ENCODE data around the gene MID1. TPM values are rescaled to one million over a fixed set of nuclear protein-coding genes. Genes with fewer than 3 reads are reported as not detected.
"Not testable (repeated sequence)": the region's sequence is repeated elsewhere in the genome, so short reads cannot be mapped to it uniquely, and the experiment has no call there.

Gene MID1
- total RNA-seq, 1 donor from 2014 or later: 0.34 TPM

GRCh38 chrX:10611441-10612090 is 8.8 kb downstream of the MID1 start:
- no peak overlapping the region for H3K4me3 Mint-ChIP-seq (ENCODE audit: low read depth)
- intact Hi-C loops (cut with micrococcal nuclease): no loop called here
- H3K4me1 Mint-ChIP-seq (ENCODE audit: low read depth): no peaks in the 10 kb centered on the region
- H3K9me3 Mint-ChIP-seq: no peaks in the 10 kb centered on the region
- H3K36me3 Mint-ChIP-seq (ENCODE audit: low read depth): no peaks in the 10 kb centered on the region
- no peak for DNase-seq (ENCODE audit: low spot score)
- H3K27me3 Mint-ChIP-seq (ENCODE audit: low read depth): peaks cover 3% of the 10 kb centered on the region
- no peak overlapping the region for H3K27ac Mint-ChIP-seq

DNA sequence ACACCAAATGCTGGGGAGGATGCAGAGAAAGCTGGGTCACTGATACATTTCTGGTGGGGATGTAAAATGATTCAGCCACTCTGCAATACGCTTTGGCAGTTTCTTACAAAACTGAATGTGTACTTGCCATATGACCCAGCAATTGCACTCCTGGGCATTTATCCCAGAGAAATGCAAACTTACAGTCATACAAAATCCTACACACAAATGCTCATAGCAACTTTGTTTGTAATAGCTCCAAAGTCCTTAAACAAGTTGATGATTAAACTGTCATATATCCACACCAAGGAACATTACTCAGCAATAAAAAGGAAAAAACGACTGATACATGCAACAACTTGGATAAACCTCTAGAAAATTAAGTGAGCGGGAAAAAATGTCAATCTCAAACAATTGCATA is 12.3 kb downstream of the MID1 start:
- intact Hi-C loops (cut with micrococcal nuclease): no loop called here
- Mint-ChIP-seq H3K4me1 (ENCODE audit: low read depth) (no peaks in the 10 kb centered on the region), H3K4me3 (ENCODE audit: low read depth) (no peak overlapping the region), H3K27me3 (ENCODE audit: low read depth) (no peaks in the 10 kb centered on the region), H3K27ac (no peak overlapping the region), H3K36me3 (ENCODE audit: low read depth) (no peaks in the 10 kb centered on the region), H3K9me3 (no peaks in the 10 kb centered on the region)
- DNase-seq (ENCODE audit: low spot score): no peak

GRCh38 chrX:10607233-10607632 is 13.2 kb downstream of the MID1 start:
- intact Hi-C loops (cut with micrococcal nuclease): no loop called here
- Mint-ChIP-seq H3K27ac (no peak overlapping the region), H3K4me1 (ENCODE audit: low read depth) (no peaks in the 10 kb centered on the region), H3K36me3 (ENCODE audit: low read depth) (no peaks in the 10 kb centered on the region), H3K4me3 (ENCODE audit: low read depth) (no peak overlapping the region), H3K27me3 (ENCODE audit: low read depth) (no peaks in the 10 kb centered on the region), H3K9me3 (no peaks in the 10 kb centered on the region)
- no peak for DNase-seq (ENCODE audit: low spot score)

GRCh38 chrX:10603612-10604011 is 16.8 kb downstream of the MID1 start:
- Mint-ChIP-seq H3K9me3 (no peaks in the 10 kb centered on the region), H3K4me3 (ENCODE audit: low read depth) (no peak overlapping the region), H3K4me1 (ENCODE audit: low read depth) (no peaks in the 10 kb centered on the region), H3K36me3 (ENCODE audit: low read depth) (no peaks in the 10 kb centered on the region), H3K27me3 (ENCODE audit: low read depth) (no peaks in the 10 kb centered on the region), H3K27ac (no peak overlapping the region)
- intact Hi-C loops (cut with micrococcal nuclease): no loop called here
- no peak for DNase-seq (ENCODE audit: low spot score)

- H3K4me3 Mint-ChIP-seq (ENCODE audit: low read depth): no peak overlapping the region
- no peaks in the 10 kb centered on the region for H3K36me3 Mint-ChIP-seq (ENCODE audit: low read depth)
- no peaks in the 10 kb centered on the region for H3K27me3 Mint-ChIP-seq (ENCODE audit: low read depth)
- no peaks in the 10 kb centered on the region for H3K9me3 Mint-ChIP-seq
- H3K27ac Mint-ChIP-seq: no peak overlapping the region
- H3K4me1 Mint-ChIP-seq (ENCODE audit: low read depth): no peaks in the 10 kb centered on the region
- intact Hi-C loops (cut with micrococcal nuclease): no loop called here
- DNase-seq (ENCODE audit: low spot score): no peak
Measured at GRCh38 chrX:10602646-10603045, 17.7 kb downstream of the MID1 start.

GRCh38 chrX:10600479-10600878 is 19.9 kb downstream of the MID1 start:
- DNase-seq (ENCODE audit: low spot score): no peak
- H3K27me3 Mint-ChIP-seq (ENCODE audit: low read depth): no peaks in the 10 kb centered on the region
- H3K4me3 Mint-ChIP-seq (ENCODE audit: low read depth): no peak overlapping the region
- H3K27ac Mint-ChIP-seq: no peak overlapping the region
- no peaks in the 10 kb centered on the region for H3K36me3 Mint-ChIP-seq (ENCODE audit: low read depth)
- intact Hi-C loops (cut with micrococcal nuclease): no loop called here
- no peaks in the 10 kb centered on the region for H3K9me3 Mint-ChIP-seq
- H3K4me1 Mint-ChIP-seq (ENCODE audit: low read depth): no peaks in the 10 kb centered on the region

GRCh38 chrX:10598540-10598939 is 21.8 kb downstream of the MID1 start:
- intact Hi-C loops (cut with micrococcal nuclease): no loop called here
- no peaks in the 10 kb centered on the region for H3K27me3 Mint-ChIP-seq (ENCODE audit: low read depth)
- no peak for DNase-seq (ENCODE audit: low spot score)
- H3K4me1 Mint-ChIP-seq (ENCODE audit: low read depth): no peaks in the 10 kb centered on the region
- H3K27ac Mint-ChIP-seq: no peak overlapping the region
- no peaks in the 10 kb centered on the region for H3K9me3 Mint-ChIP-seq
- H3K36me3 Mint-ChIP-seq (ENCODE audit: low read depth): no peaks in the 10 kb centered on the region
- H3K4me3 Mint-ChIP-seq (ENCODE audit: low read depth): no peak overlapping the region

GRCh38 chrX:10597871-10598270 is 22.5 kb downstream of the MID1 start:
- intact Hi-C loops (cut with micrococcal nuclease): no loop called here
- no peaks in the 10 kb centered on the region for H3K9me3 Mint-ChIP-seq
- H3K36me3 Mint-ChIP-seq (ENCODE audit: low read depth): no peaks in the 10 kb centered on the region
- no peaks in the 10 kb centered on the region for H3K4me1 Mint-ChIP-seq (ENCODE audit: low read depth)
- no peaks in the 10 kb centered on the region for H3K27me3 Mint-ChIP-seq (ENCODE audit: low read depth)
- no peak for DNase-seq (ENCODE audit: low spot score)
- no peak overlapping the region for H3K4me3 Mint-ChIP-seq (ENCODE audit: low read depth)
- H3K27ac Mint-ChIP-seq: no peak overlapping the region

DNA sequence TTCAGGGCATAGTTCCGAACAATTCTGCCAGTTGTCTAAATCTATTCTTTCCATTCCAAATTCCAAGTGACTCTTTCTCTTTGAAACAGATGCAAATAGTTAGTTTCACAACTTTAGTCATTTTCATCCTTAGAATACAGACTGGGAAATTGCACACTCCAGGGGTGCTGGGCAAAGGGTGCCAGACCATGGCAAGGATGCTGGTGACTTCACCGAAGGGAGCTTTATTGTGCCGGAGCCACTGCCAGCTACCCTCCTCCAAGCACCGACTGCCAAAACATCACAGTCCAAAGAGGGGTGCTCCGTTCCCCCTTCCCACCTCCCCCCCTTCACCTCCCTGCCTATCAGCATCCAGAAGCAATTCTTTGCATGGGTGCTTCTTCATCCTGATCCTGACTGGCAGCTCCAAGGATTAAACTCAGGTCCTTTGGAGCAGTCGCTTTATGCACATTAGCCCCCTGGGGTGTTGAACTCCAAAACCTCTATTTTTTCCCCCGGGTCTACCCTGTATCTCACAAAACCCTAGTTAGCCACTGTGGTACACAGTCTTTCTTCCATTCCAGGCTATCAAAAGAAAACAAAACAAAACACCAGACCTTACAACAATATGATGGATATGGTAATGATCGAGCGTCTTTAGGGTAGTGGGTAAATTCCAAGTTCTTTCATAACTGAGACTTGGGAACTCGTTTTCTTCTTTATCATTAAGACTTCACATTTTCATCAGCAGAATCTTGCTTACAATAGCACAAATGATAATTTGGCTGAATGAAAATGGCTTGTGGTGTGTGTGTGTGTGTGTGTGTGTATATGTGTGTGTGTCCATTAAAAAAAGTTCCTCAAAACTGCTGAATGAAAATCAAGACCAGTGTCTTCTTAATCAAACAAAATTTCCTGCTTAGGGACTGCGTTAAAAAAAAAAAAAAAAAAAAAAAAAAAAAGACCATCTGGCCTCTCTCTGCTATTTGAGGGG is 28.7 kb downstream of the MID1 start:
- intact Hi-C loops (cut with micrococcal nuclease): no loop called here
- H3K27me3 Mint-ChIP-seq (ENCODE audit: low read depth): no peaks in the 10 kb centered on the region
- DNase-seq (ENCODE audit: low spot score): no peak
- H3K9me3 Mint-ChIP-seq: no peaks in the 10 kb centered on the region
- no peaks in the 10 kb centered on the region for H3K4me1 Mint-ChIP-seq (ENCODE audit: low read depth)
- H3K27ac Mint-ChIP-seq: no peak overlapping the region
- H3K36me3 Mint-ChIP-seq (ENCODE audit: low read depth): no peaks in the 10 kb centered on the region
- no peak overlapping the region for H3K4me3 Mint-ChIP-seq (ENCODE audit: low read depth)

DNA sequence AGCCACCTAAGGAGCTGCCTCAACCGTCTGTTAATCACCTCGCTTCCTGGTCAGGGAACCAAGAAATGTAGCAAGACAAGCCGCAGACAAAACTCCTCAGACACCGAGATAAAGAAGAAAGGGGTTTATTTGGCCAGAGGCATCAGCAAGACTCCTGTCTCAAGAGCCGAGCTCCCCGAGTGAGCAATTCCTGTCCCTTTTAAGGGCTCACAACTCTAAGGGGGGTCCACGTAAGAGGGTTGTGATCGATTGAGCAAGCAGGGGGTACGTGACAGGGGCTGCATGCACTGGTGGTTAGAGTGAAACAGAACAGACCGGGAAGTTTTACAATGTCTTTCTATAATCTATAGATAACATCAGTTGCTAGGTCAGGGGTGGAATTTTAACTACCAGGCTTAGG is 30.6 kb downstream of the MID1 start:
- H3K4me3 Mint-ChIP-seq (ENCODE audit: low read depth): not testable (repeated sequence)

DNA sequence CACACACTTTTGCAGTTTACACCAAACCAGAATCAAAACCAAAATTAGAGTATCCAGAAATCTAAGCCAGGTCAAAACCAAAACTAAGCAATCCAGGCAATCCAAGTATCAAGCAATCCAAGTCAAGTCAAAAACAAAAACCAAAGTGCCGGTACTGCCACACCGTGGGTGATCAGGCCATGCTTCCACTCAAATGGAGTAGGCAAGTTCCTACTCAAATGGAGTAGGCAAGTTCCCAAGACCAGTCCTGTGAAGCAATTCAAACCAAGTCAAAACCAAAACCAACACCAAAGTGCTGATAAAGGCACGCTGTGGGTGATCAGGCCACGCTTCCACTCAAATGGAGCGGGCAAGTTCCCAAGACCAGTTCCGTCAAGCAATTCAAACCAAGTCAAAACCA is 31.3 kb downstream of the MID1 start:
- H3K27me3 Mint-ChIP-seq (ENCODE audit: low read depth): no peaks in the 10 kb centered on the region
- no peaks in the 10 kb centered on the region for H3K4me1 Mint-ChIP-seq (ENCODE audit: low read depth)
- no peak for DNase-seq (ENCODE audit: low spot score)
- no peak overlapping the region for H3K27ac Mint-ChIP-seq
- peaks cover 7% of the 10 kb centered on the region for H3K9me3 Mint-ChIP-seq
- no peak overlapping the region for H3K4me3 Mint-ChIP-seq (ENCODE audit: low read depth)
- intact Hi-C loops (cut with micrococcal nuclease): no loop called here
- no peaks in the 10 kb centered on the region for H3K36me3 Mint-ChIP-seq (ENCODE audit: low read depth)

More for the DNA sequence above, 30.6 kb downstream of the MID1 start:
- H3K27me3 Mint-ChIP-seq (ENCODE audit: low read depth); intact Hi-C loops (cut with micrococcal nuclease); H3K4me1 Mint-ChIP-seq (ENCODE audit: low read depth); H3K27ac Mint-ChIP-seq; H3K9me3 Mint-ChIP-seq; H3K36me3 Mint-ChIP-seq (ENCODE audit: low read depth); DNase-seq (ENCODE audit: low spot score): not testable (repeated sequence)

- intact Hi-C loops (cut with micrococcal nuclease); DNase-seq (ENCODE audit: low spot score); H3K36me3 Mint-ChIP-seq (ENCODE audit: low read depth); H3K4me1 Mint-ChIP-seq (ENCODE audit: low read depth); H3K27ac Mint-ChIP-seq; H3K9me3 Mint-ChIP-seq; H3K27me3 Mint-ChIP-seq (ENCODE audit: low read depth); H3K4me3 Mint-ChIP-seq (ENCODE audit: low read depth): not testable (repeated sequence)
Measured at GRCh38 chrX:10584882-10585281, 35.5 kb downstream of the MID1 start.

DNA sequence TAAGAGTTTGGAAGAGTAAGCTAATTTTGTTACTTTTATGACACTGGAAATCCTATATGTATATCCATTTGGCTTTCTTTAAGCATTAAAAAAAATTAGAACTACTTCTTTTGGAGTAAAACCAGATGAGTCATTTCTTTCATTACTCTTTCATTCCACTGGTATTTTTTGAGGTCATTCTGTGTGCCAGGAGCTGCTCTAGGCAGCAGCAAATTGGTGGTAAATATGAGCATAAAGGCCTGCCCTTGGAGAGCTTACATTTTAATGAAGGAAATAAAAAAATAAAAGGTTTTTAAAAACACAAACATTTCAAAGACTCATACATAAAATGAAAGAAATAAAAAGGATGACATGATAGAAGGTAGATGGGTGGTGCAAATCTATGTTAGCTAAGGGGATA is 37.4 kb downstream of the MID1 start:
- Mint-ChIP-seq H3K36me3 (ENCODE audit: low read depth) (no peaks in the 10 kb centered on the region), H3K9me3 (peaks cover 9% of the 10 kb centered on the region), H3K4me1 (ENCODE audit: low read depth) (no peaks in the 10 kb centered on the region), H3K27ac (no peak overlapping the region), H3K4me3 (ENCODE audit: low read depth) (no peak overlapping the region), H3K27me3 (ENCODE audit: low read depth) (no peaks in the 10 kb centered on the region)
- intact Hi-C loops (cut with micrococcal nuclease): no loop called here
- DNase-seq (ENCODE audit: low spot score): no peak
